ENCODE data around the gene ACER3.
"Not testable (repeated sequence)": the region's sequence is repeated elsewhere in the genome, so short reads cannot be mapped to it uniquely, and the experiment has no call there.

ACER3 gene

GRCh38 chr11:76880314-76880713, 19.6 kb downstream of the ACER3 start:
- DNase-seq: no peak

DNA sequence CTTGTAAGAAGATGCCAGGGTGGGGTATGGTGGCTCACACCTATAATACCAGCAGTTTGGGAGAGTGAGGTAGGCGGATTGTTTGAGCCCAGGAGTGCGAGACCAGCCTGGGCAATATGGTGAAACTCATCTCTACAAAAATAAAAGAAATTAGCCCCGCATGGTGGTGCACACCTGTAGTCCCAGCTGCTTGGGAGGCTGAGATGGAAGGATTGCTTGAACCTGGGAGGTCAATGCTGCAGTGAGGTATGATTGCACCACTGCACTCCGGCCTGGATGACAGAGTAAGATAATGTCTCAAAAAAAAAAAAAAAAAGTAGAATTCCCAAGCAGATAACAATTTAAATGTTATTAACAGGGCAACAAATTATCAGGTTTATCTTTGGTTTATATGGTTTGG, 20.2 kb downstream of the ACER3 start:
- DNase-seq: no peak

- no peak for DNase-seq
Measured at GRCh38 chr11:76885390-76886097, 24.8 kb downstream of the ACER3 start.

DNA sequence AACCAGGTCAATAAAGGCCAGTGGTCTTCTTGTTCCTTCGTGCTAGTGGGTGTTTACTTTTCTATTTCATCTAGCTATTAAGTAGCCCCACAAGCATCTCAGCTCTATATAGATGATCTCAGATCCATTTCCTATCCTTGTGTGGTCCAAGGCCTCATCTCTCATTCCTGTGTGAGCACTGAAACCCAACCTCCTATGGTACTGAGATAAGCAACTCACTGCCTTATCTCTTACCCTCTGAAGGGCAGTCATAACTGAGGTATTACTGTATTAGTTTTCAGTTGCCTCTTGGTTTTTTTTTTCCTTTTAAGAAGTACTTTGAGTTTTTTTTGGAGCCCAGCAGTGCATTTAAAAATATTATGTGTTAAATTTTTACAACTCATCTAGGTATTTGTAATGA, 28.3 kb downstream of the ACER3 start:
- no peak for DNase-seq

GRCh38 chr11:76889411-76889975, 28.8 kb downstream of the ACER3 start:
- no peak for DNase-seq

GRCh38 chr11:76890329-76890728, 29.6 kb downstream of the ACER3 start:
- DNase-seq: no peak

DNA sequence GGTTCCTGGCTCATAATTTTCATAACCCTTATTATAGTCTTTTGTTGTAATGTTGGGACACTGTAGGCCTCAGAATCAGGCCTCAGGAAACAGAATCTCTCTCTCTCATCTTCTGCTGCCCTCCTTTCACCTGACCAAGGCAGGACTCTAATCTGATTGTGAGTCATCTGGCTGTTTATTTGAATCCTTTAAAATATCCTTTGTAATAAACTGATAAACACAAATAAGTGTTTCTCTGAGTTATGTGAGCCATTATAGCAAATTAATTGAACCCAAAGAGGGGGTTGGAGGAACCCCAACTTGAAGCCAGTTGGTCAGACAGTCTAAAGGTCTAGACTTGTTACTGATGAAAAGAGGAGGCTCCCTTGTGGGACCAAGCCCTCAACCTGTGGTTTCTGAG, 30.6 kb downstream of the ACER3 start:
- DNase-seq: no peak

DNA sequence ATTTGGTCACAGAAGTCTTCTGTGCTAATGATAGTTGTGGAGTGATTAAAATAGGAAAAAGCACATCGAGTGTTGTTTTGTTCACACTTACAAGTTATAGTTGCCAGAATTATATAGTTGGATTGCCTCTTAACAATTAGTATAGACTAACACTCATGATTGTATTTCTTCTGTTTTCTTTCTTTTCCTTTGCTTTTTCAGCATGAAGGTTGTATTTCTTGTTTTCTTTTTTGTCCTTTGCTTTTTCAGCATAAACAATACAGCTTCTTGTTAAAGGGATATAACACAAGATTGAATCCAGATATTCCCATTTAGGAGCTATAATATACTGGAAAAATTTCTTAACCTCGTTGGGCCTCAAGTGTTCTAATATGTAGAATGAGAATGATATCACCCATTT, 31.1 kb downstream of the ACER3 start:
- DNase-seq: no peak

DNA sequence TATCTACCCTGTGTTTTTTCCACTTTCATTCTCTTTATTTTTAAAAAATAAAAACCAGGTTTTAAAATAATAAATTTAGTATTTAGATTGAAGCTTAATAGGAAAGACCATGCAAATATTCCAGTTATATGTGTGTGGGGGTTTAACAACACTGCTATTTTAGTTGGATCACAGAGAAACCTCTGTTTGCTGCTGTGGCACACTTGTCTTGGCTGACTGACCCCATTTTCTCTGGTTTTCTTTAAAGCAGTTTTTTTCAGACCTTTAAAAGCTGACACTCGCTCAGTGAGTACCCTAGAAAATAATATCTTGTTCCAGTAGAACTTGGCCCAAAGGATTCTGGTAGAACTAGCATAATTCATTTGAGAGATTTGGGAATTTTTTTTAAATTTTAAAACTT, 31.6 kb downstream of the ACER3 start:
- no peak for DNase-seq

DNA sequence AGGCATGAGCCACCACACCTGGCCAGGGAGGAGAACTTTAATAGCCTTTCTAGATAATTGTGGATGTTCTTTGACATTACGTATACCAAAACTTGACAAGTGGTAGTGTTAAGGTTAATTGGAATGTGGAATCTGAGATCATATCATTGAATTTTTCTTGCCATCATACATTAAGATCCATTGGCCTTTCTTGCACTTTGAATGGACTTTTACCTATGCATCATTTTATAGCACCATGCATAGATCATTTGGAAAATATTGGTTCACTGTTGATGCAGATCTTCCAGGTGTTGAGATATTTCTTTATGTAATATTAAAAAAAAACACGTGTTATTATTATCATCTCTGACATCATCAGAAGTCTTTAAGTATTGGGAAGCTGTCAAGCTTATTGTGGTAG, 36.5 kb downstream of the ACER3 start:
- DNase-seq: no peak

DNA sequence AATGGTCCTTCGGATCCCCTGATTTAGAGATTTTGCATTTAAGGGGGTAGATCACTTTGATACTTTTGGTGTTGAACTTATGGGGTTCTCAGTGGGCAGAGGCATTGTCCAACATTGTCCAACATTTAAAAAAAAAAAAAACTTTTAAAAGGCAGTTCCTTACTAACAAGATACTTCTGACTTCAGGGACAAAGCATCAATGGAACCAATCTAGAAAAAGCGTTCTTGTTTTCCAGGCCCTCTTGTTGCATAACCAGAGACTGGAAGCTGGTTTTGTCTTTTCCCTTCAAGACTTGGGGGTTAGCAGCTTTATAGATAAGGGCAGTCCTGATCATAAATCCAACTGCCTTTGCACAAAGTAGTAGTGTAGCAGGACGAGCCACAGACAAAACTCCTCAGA, 40.4 kb downstream of the ACER3 start:
- no peak for DNase-seq

DNA sequence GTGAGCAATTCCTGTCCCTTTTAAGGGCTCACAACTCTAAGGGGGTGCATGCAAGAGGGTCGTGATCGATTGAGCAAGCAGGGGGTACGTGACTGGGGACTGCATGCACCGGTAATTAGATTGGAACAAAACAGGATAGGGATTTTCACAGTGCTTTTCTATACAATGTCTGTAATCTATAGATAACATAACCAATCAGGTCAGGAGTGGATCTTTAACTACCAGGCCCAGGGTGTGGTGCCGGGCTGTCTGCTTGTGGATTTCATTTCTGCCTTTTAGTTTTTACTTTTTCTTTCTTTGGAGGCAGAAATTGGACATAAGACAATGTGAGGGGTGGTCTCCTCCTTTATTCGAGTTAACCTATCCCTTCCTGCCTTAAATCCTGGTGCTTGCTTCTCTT, 40.9 kb downstream of the ACER3 start:
- DNase-seq: not testable (repeated sequence)

- DNase-seq: no peak
Measured at GRCh38 chr11:76902121-76903014, 41.6 kb downstream of the ACER3 start.

- no peak for DNase-seq
Measured at GRCh38 chr11:76903325-76903724, 42.6 kb downstream of the ACER3 start.

GRCh38 chr11:76910620-76911414, 50.1 kb downstream of the ACER3 start:
- DNase-seq: no peak

- no peak for DNase-seq
Measured at GRCh38 chr11:76911415-76911808, 50.7 kb downstream of the ACER3 start.

DNA sequence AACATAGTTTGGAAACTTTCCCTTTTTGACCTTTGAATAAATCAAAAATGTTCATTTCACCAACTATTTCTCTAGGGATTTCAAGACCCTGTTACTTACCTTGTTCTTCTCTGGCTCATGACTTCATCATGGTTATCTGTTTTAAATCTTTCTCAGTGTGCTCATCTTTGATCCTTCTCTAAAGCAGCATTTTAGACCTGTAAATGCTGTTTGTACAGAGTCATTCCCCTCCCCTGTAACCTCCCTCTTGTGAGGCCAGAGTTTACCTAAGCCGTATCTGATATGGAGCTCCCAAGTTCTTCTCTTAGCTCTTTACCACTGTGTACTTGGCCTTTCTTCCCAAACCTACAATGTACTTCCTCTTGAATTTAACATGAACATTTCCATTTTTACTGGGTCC, 56.0 kb downstream of the ACER3 start:
- no peak for DNase-seq

DNA sequence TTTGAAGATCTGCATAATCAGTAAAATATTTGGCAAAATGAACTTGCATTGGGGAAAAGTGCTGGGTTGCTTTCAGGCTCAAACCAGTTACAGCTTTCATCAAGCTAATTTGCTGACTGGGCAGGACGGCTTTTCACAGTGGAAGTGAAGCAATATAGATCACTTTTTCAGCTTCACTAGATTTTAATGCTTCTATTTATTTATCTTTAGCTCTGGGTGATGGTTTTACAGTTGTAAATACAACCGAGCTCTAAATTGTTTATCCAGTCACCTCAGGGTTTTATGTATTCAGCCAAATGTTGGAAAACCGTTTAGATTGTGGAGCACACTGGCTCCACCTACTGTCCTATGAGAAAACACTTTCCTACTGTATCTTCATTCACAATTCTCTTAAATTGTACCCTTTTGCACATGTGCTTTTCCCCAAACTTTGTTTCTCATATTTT, 58.2 kb downstream of the ACER3 start:
- peak; percentile 33 for DNase-seq

DNA sequence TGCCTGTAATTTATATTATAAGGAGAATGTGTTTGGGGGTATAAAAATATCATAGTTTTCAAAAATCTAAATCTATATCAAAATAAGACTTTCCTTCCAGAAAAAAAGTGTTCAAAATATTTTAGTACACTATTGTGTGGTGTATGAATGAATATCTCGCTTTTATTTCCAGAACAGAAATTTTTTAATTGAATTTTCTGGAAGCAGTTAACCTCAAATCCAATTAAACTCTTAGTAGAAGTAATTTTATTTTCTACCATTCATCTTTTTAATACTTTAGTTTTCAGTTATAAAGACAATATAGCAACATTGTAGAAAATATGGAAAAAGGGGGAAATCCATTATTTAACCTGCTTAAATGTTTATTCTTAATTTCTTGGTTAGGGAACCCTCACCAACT, 58.7 kb downstream of the ACER3 start:
- no peak for DNase-seq

GRCh38 chr11:76919887-76920746, 59.4 kb downstream of the ACER3 start:
- DNase-seq: peak; percentile 82

DNA sequence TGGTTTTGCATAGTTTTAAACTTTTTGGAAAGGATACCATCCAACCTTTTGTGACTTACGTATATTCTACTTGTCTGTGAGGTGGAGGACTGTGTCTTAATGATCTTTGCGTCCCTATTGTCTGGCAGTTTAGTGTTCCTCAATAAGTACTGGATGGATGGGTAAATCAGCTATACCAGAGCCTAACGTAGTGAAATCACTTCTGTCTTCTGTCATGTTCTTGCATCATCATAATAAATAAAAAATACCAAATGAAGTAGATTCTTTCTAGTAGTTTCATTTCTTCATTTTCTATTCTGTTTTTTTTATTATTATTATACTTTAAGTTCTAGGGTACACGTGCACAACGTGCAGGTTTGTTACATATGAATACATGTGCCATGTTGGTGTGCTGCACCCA, 66.4 kb downstream of the ACER3 start:
- DNase-seq: no peak

DNA sequence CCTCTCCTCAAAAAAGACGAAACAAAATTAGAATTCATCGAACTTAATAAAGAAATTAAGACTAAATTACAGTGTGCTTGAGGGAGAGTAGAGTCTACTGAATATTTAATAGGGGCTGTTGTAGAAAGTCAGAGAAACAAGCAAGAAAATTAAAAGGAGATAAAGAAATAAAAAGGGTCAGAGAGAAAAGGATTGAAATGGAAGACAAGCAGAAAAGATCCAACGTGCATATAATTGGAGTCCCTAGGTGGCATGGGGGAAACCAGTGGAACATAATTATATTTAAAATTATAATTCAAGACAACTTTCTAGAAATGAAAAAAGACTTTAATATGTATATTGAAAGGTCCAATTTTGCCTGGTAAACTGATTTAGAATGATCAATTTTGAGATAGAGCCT, 74.3 kb downstream of the ACER3 start:
- no peak for DNase-seq

Measured in NCI-H1436 (cell line).